HFF-Myc (cell line): Measurements from ENCODE around the gene GABRB3.
A peak's percentile ranks its signal among the peaks of the same experiment; 100 is the strongest.

ENCODE experiments used
- DNase-seq: peaks from one replicate; pipeline ENCODE4 v3.0.0-alpha.2; 2011; ENCODE audit warnings: low read depth; ENCODE audit errors: extremely low read depth
- H3K4me3 ChIP-seq: replicated peaks from 2 replicates; pipeline ENCODE4 v1.5.1; 2011; ENCODE audit warnings: low read depth, mild to moderate bottlenecking, control low read depth, low read length
- TF ChIP-seq, protein P1 (sequence below): IDR thresholded peaks from 2 replicates; pipeline ENCODE4 v1.5.1; 2012; ENCODE audit warnings: mild to moderate bottlenecking, low read depth, low read length, control low read depth; ENCODE audit errors: missing control alignments

Gene GABRB3

DNA sequence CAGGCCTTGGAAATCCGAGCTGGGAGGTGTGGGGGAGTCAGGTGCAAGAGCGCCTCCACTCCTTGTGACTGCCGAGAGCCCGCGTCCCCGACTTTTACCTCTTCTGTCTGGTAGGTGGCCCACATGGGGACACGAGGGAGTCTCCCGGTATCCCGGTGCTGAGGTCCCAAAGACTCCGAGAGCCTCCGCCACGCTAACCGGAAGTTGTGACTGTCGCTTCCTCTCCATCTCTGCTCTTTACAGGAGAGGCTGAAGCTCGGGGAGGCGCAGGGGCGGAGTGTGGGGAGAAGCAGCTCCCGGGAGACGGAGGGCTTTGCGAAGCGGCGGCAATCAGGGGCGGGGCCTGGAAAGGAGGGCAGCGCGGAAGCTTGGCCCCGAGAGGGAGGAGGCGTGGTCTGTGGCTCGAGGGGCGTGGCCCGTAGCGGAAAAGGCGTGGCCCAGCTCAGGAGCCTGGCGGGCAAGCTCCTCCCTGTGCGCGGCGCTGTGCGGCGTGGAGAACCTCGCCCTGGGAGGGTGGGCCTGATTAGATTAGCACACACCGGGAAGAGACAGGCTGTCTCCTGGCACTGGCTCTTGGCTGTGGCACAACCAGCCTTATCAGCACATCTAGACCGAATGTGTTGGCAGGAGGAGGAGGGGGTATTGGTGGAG, 143.9 kb downstream of the GABRB3 start:
- TF ChIP-seq, protein P1, sequence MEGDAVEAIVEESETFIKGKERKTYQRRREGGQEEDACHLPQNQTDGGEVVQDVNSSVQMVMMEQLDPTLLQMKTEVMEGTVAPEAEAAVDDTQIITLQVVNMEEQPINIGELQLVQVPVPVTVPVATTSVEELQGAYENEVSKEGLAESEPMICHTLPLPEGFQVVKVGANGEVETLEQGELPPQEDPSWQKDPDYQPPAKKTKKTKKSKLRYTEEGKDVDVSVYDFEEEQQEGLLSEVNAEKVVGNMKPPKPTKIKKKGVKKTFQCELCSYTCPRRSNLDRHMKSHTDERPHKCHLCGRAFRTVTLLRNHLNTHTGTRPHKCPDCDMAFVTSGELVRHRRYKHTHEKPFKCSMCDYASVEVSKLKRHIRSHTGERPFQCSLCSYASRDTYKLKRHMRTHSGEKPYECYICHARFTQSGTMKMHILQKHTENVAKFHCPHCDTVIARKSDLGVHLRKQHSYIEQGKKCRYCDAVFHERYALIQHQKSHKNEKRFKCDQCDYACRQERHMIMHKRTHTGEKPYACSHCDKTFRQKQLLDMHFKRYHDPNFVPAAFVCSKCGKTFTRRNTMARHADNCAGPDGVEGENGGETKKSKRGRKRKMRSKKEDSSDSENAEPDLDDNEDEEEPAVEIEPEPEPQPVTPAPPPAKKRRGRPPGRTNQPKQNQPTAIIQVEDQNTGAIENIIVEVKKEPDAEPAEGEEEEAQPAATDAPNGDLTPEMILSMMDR: no peak
- peak overlapping the region; percentile 40 for H3K4me3 ChIP-seq
- DNase-seq: peak; percentile 3

- TF ChIP-seq, protein P1: no peak
- H3K4me3 ChIP-seq: peak overlapping the region; percentile 40
- DNase-seq: no peak
These were observed 144.8 kb downstream of the GABRB3 start for GRCh38 chr15:26628071-26628470.

DNA sequence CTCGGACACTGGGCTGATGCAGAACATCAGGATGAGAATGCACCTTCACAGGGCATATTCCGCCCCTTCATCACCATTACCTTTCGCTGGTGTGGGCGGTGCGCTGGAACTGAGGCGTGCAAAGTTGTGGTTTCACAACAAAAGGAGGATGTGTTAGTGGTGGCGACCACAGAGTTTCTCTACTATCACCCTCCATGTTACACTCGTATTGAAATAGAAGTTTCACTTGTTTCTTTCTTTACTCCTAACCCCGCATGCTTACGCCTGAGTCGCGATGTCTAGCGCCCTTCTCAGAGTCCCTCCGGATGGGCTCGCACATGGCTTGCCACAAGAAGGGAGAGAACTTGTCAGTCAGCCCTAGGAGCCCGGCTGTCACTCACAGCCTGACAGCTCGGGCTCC, 148.7 kb downstream of the GABRB3 start:
- TF ChIP-seq, protein P1: no peak
- no peak for DNase-seq
- H3K4me3 ChIP-seq: no peak overlapping the region

GRCh38 chr15:26623071-26623470, 149.8 kb downstream of the GABRB3 start:
- DNase-seq: no peak
- H3K4me3 ChIP-seq: no peak overlapping the region
- TF ChIP-seq, protein P1: no peak

- H3K4me3 ChIP-seq: no peak overlapping the region
- DNase-seq: no peak
- TF ChIP-seq, protein P1: no peak
These were observed 151.1 kb downstream of the GABRB3 start for GRCh38 chr15:26621816-26622215.

GRCh38 chr15:26620528-26621458, 152.1 kb downstream of the GABRB3 start:
- no peak overlapping the region for H3K4me3 ChIP-seq
- DNase-seq: no peak
- TF ChIP-seq, protein P1: no peak
